NCI-H2107 treated with DMSO at 0.1 percent for 48 hours (cell line): Measurements from ENCODE around the gene MRPL21.
"Not testable (repeated sequence)": the region's sequence is repeated elsewhere in the genome, so short reads cannot be mapped to it uniquely, and the experiment has no call there.

Experiments used
- DNase-seq: peaks from one replicate; lab custom pipeline; 2025; ENCODE audit not compliant: unreplicated experiment; lab: John Stamatoyannopoulos, UW

The MRPL21 gene

GRCh38 chr11:68911731-68912130 lies 8.1 kb upstream of the MRPL21 start:
- DNase-seq, result no peak

GRCh38 chr11:68910965-68911364 lies 7.3 kb upstream of the MRPL21 start:
- no peak for DNase-seq

- no peak for DNase-seq
These were observed 4.6 kb upstream of the MRPL21 start for GRCh38 chr11:68908273-68908672.

- no peak for DNase-seq
These were observed 2.1 kb upstream of the MRPL21 start for GRCh38 chr11:68905421-68906360.

- DNase-seq, result no peak
These were observed 716 bp upstream of the MRPL21 start for GRCh38 chr11:68904248-68904847.

GRCh38 chr11:68900835-68901381 lies 2.7 kb downstream of the MRPL21 start:
- DNase-seq, result no peak

GRCh38 chr11:68897441-68897840 lies 6.2 kb downstream of the MRPL21 start:
- no peak for DNase-seq

DNA sequence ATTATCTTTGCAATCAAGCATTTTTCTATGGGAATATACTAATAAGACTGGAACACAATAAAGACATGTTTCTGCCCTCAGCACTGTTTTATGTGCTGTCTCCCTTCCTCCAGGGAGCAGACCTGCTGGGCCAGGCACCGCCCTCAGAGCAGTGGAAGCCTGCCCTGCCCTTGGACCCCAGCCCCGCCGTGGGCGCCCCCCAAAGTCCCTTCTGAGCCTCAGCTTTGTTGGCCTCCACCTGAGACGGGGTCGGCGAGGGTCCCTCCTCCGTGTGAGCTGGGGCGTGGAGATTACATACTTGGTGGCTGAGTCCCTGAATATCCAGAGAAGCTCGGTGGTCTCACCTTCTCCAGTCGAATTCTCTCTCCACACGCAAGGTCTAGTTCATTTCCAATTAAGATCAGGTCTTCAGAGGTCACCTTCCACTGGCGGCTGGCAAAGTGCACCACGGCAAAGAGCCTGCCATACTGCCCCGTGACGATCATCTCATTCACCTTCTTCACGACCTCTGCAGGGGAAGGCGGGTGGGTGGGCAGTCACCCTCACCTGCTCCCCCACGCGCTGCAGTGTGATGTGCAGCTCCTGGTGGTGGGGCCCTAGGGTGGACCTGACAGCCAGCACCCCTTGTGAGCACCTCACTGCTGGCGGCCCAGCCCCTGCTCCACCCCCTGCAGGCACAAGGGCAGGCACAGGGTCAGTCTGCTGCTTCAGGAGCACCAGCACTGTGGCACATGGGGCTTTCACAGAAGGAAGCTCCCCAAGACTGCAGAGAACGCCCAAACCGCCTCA lies 7.3 kb downstream of the MRPL21 start:
- no peak for DNase-seq

- no peak for DNase-seq
These were observed 10.3 kb downstream of the MRPL21 start for GRCh38 chr11:68893282-68893681.

- no peak for DNase-seq
These were observed 11.1 kb downstream of the MRPL21 start for GRCh38 chr11:68892576-68892975.

- no peak for DNase-seq
These were observed 12.2 kb downstream of the MRPL21 start for GRCh38 chr11:68891351-68891948.

DNA sequence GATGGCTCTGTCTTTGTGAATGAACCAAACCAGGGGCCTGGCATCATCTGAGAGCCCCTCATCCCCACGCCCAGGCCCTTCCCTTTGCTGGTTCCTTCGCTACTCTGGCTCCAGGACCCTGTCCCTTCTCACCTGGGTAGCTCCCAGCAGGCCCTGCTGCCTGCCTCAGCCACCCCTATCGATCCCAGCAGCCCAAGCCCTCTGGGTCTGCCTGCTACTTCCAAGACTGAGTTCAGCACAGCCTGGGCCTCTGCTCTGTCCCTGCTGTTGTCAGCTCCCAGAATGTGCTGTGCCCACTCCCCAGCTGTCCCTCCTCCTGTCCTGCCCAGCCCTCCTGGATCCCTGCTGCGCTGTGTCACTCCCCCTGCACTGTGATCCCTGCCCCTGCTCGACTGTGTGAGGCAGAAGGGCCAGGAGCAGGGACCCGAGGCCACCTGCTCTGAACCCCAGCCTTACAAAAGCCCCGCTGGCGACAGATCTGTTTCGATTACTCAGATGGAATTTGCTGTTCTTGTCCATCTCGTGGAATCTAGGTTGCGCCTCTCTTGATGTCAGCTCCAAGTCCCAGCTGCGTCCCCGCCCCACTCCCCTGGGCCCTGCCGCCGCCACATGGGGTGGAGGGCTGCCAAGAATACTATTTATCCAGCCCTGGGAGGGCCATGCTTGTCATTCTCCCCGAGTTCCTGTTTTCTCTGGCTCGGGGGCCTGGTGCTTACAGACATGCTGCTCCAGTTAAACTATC lies 13.0 kb downstream of the MRPL21 start:
- DNase-seq, result peak; percentile 5

- DNase-seq, result no peak
These were observed 13.6 kb downstream of the MRPL21 start for GRCh38 chr11:68889948-68890446.

DNA sequence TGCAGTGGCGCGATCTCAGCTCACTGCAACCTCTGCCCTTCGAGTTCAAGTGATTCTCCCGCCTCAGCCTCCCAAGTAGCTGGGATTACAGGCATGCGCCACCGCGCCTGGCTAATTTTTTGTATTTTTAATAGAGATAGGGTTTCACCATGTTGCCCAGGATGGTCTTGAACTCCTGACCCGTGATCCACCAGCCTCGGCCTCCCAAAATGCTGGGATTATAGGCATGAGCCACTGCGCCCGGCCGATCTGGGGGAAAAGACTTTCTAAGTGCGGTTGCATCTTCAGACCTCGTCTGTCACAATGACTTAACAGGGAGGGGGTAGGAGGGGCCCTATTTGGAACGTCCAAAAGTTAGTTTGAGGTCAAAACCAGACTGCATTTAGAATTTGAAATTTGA lies 18.8 kb downstream of the MRPL21 start:
- not testable (repeated sequence) for DNase-seq

GRCh38 chr11:68882391-68882790 lies 21.2 kb downstream of the MRPL21 start:
- no peak for DNase-seq

DNA sequence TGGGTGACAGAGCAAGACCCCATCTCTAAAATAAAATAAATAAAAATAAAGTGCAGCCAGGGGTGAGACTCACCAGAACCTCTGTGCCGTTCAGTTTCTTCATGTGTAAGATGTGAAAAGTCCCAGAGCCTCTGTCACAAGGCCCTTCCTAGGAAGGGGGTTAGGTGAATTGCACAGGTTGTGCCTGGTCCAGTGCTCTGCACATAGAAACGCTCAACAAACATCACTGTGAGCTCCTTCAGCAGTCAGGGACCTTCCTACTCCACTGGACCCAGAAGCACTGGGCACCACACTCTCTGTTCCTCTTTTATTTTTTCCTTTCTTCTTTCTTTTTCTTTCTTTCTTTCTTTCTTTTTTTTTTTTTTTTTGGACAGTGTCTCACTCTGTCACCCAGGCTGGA lies 22.3 kb downstream of the MRPL21 start:
- DNase-seq, result no peak

DNA sequence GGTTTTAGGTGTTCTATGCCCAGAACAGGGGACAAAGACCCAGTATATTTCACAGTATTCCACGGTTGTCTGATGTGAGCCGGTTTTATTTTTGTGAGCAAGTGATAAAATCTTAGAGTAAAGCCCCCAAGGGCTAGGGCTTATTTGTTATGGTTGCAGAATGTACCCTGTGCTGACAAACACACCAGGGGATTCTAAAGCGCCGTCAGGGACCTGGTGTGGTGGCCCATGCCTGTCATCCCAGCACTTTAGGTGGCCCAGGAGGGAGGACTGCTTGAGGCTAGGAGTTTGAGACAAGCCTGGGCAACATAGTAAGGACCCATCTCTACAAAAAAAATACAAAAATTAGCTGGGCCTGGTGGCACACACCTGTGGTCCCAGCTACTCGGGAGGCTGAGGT lies 22.8 kb downstream of the MRPL21 start:
- DNase-seq, result no peak

GRCh38 chr11:68878022-68878421 lies 25.6 kb downstream of the MRPL21 start:
- no peak for DNase-seq

GRCh38 chr11:68872216-68873003 lies 31.2 kb downstream of the MRPL21 start:
- DNase-seq, result no peak
